HUES48 (cell line): ENCODE data around the gene TRIM14.
"Not testable (repeated sequence)": the region's sequence is repeated elsewhere in the genome, so short reads cannot be mapped to it uniquely, and the experiment has no call there.

ENCODE experiments used
- H3K27ac ChIP-seq: one replicate; pipeline ENCODE4 v1.7.0; 2013; ENCODE audit warnings: low read depth, low read length, inconsistent platforms
- H3K27me3 ChIP-seq: 2 replicates; pipeline ENCODE4 v1.6.1; 2013; ENCODE audit warnings: mild to moderate bottlenecking, low read length; ENCODE audit not compliant: control insufficient read depth, insufficient read depth
- H3K36me3 ChIP-seq: 2 replicates; pipeline ENCODE4 v1.6.1; 2013; ENCODE audit warnings: low read length; ENCODE audit not compliant: control insufficient read depth, insufficient read depth
- H3K4me1 ChIP-seq: 2 replicates; pipeline ENCODE4 v1.6.1; 2013; ENCODE audit warnings: mild to moderate bottlenecking, low read length; ENCODE audit not compliant: control insufficient read depth, insufficient read depth
- H3K4me3 ChIP-seq: 2 replicates; pipeline ENCODE4 v1.5.1; 2013; ENCODE audit warnings: mild to moderate bottlenecking, low read depth, low read length
- H3K9ac ChIP-seq: 2 replicates; pipeline ENCODE4 v1.6.1; 2013; ENCODE audit warnings: mild to moderate bottlenecking, low read depth, low read length, moderate library complexity
- H3K9me3 ChIP-seq: 2 replicates; pipeline ENCODE4 v1.6.1; 2013; ENCODE audit warnings: low read length; ENCODE audit not compliant: control insufficient read depth, insufficient read depth

The TRIM14 gene

DNA sequence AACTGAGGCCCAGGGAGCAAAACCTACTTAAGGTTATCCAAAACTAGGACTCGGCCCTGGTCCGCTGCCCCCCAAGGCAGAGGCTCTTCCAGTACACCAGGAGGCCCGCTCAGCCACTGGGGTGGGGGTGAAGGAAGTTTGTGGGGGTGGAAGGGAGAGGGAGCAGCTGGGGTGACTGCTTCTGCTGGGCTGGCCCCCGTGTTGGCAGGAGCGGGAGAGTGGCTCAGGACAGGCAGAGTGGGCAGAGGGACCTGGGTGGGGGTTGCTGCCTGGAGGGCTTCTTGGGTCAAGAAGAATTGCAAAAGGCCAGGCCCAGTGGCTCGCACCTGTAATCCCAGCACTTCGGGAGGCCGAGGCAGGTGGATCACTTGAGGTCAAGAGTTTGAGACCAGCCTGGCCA is 8.2 kb upstream of the TRIM14 start:
- H3K9me3 ChIP-seq = no peaks in the 10 kb centered on the region
- no peak overlapping the region for H3K9ac ChIP-seq
- H3K27ac ChIP-seq = no peak overlapping the region
- peaks cover 40% of the 10 kb centered on the region for H3K36me3 ChIP-seq
- no peaks in the 10 kb centered on the region for H3K4me1 ChIP-seq
- H3K4me3 ChIP-seq = no peak overlapping the region
- no peaks in the 10 kb centered on the region for H3K27me3 ChIP-seq

- Histone ChIP-seq H3K9me3 (no peaks in the 10 kb centered on the region), H3K4me3 (no peak overlapping the region), H3K36me3 (peaks cover 38% of the 10 kb centered on the region), H3K4me1 (no peaks in the 10 kb centered on the region), H3K27ac (no peak overlapping the region), H3K27me3 (no peaks in the 10 kb centered on the region), H3K9ac (no peak overlapping the region)
Observed at GRCh38 chr9:98124637-98125426, 5.8 kb upstream of the TRIM14 start.

GRCh38 chr9:98124091-98124490 is 5.1 kb upstream of the TRIM14 start:
- not testable (repeated sequence) for H3K4me1 ChIP-seq, H3K4me3 ChIP-seq, H3K27ac ChIP-seq, H3K27me3 ChIP-seq, H3K9me3 ChIP-seq, H3K9ac ChIP-seq
- peaks cover 32% of the 10 kb centered on the region for H3K36me3 ChIP-seq

GRCh38 chr9:98121058-98121457 is 2.0 kb upstream of the TRIM14 start:
- Histone ChIP-seq H3K27me3 (no peaks in the 10 kb centered on the region), H3K27ac (no peak overlapping the region), H3K36me3 (peaks cover 13% of the 10 kb centered on the region), H3K4me1 (0 out of 2 replicates have a peak, but pooled peaks cover 4% of the 10 kb centered on the region), H3K9me3 (no peaks in the 10 kb centered on the region), H3K4me3 (no peak overlapping the region), H3K9ac (no peak overlapping the region)

DNA sequence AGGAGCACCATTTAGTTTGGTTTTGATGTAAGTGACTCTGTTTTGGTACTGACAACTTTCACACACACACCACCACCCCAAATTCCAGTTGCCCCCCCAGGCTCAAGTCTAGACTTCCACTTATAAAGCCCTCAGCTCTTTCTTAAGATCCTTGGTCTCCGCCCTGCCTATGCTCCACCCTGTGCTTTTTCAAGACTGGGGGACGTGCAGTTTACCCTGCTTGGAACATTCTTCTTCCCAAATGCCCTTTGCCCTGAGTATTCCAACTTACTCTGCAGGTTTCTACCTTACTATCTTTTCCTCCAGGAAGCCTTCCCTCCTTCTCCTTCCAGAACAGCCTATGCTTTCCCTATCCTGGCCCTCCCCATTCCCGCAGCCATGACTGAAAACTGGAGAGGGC is 1.5 kb upstream of the TRIM14 start:
- H3K27ac ChIP-seq = no peak overlapping the region
- H3K4me1 ChIP-seq = 0 out of 2 replicates have a peak, but pooled peaks cover 4% of the 10 kb centered on the region
- H3K27me3 ChIP-seq = no peaks in the 10 kb centered on the region
- H3K9ac ChIP-seq = no peak overlapping the region
- H3K36me3 ChIP-seq = peaks cover 13% of the 10 kb centered on the region
- H3K9me3 ChIP-seq = no peaks in the 10 kb centered on the region
- no peak overlapping the region for H3K4me3 ChIP-seq

- Histone ChIP-seq H3K4me1 (0 out of 2 replicates have a peak, but pooled peaks cover 4% of the 10 kb centered on the region), H3K4me3 (peak overlapping the region; percentile 74), H3K27ac (no peak overlapping the region), H3K27me3 (no peaks in the 10 kb centered on the region), H3K9me3 (no peaks in the 10 kb centered on the region), H3K9ac (0 out of 2 replicates have a peak overlapping the region, but pooled peaks have one; percentile 63), H3K36me3 (0 out of 2 replicates have a peak, but pooled peaks cover 3% of the 10 kb centered on the region)
Observed at GRCh38 chr9:98117984-98118639, 910 bp downstream of the TRIM14 start.

GRCh38 chr9:98117097-98117496 is 1.9 kb downstream of the TRIM14 start:
- not testable (repeated sequence) for H3K36me3 ChIP-seq, H3K9ac ChIP-seq, H3K27me3 ChIP-seq, H3K9me3 ChIP-seq, H3K4me1 ChIP-seq, H3K27ac ChIP-seq, H3K4me3 ChIP-seq

- Histone ChIP-seq H3K4me1 (0 out of 2 replicates have a peak, but pooled peaks cover 7% of the 10 kb centered on the region), H3K27me3 (no peaks in the 10 kb centered on the region), H3K9me3 (no peaks in the 10 kb centered on the region), H3K9ac (no peak overlapping the region), H3K36me3 (peaks cover 15% of the 10 kb centered on the region; the same call in 1 of the 2 replicates), H3K27ac (no peak overlapping the region), H3K4me3 (no peak overlapping the region)
Observed at GRCh38 chr9:98109052-98109451, 10.0 kb downstream of the TRIM14 start.

GRCh38 chr9:98108531-98109031 is 10.4 kb downstream of the TRIM14 start:
- Histone ChIP-seq H3K4me3 (no peak overlapping the region), H3K4me1 (0 out of 2 replicates have a peak, but pooled peaks cover 7% of the 10 kb centered on the region), H3K36me3 (peaks cover 15% of the 10 kb centered on the region; the same call in 1 of the 2 replicates), H3K27ac (no peak overlapping the region), H3K27me3 (no peaks in the 10 kb centered on the region), H3K9ac (no peak overlapping the region), H3K9me3 (no peaks in the 10 kb centered on the region)

- no peak overlapping the region for H3K9ac ChIP-seq
- no peaks in the 10 kb centered on the region for H3K9me3 ChIP-seq
- no peaks in the 10 kb centered on the region for H3K27me3 ChIP-seq
- 0 out of 2 replicates have a peak, but pooled peaks cover 7% of the 10 kb centered on the region for H3K4me1 ChIP-seq
- H3K36me3 ChIP-seq = peaks cover 15% of the 10 kb centered on the region; the same call in 1 of the 2 replicates
- H3K27ac ChIP-seq = no peak overlapping the region
- H3K4me3 ChIP-seq = no peak overlapping the region
Observed at GRCh38 chr9:98107926-98108325, 11.1 kb downstream of the TRIM14 start.

- Histone ChIP-seq H3K4me1 (0 out of 2 replicates have a peak, but pooled peaks cover 7% of the 10 kb centered on the region), H3K27ac (no peak overlapping the region), H3K27me3 (no peaks in the 10 kb centered on the region), H3K36me3 (peaks cover 11% of the 10 kb centered on the region; the same call in 1 of the 2 replicates), H3K9me3 (no peaks in the 10 kb centered on the region), H3K9ac (no peak overlapping the region), H3K4me3 (no peak overlapping the region)
Observed at GRCh38 chr9:98105006-98105405, 14.0 kb downstream of the TRIM14 start.
